Activated CD4-positive, alpha-beta T cell treated with anti-CD3 and anti-CD28 coated beads for 36 hours (primary cell): ENCODE measurements around the gene EEF2. TPM values are rescaled to one million over a fixed set of nuclear protein-coding genes. Genes with fewer than 3 reads are reported as not detected.
A peak's percentile ranks its signal among the peaks of the same experiment; 100 is the strongest.
"Not testable (repeated sequence)": the region's sequence is repeated elsewhere in the genome, so short reads cannot be mapped to it uniquely, and the experiment has no call there.

Experiments used
- ATAC-seq: fragments of 200-7000 bp; cut with Tn5 transposase; one replicate; pipeline ENCODE4 v1.10.0; 2021; ENCODE audit warnings: mild to moderate bottlenecking, moderate library complexity
- CTCF ChIA-PET: fragments of 350-600 bp; sonication (Branson Sonifier 250); formaldehyde crosslinking; loops from one replicate; lab custom pipeline; 2021; ENCODE audit warnings: antibody characterized with exemption; lab: Charles Lee
- POLR2A ChIA-PET: fragments of 350-600 bp; sonication (Branson Sonifier 250); formaldehyde crosslinking; loops from one replicate; lab custom pipeline; 2021; ENCODE audit warnings: antibody characterized with exemption, inconsistent platforms; lab: Charles Lee
- DNase-seq: peaks from one replicate; pipeline ENCODE4 v3.0.0-alpha.2; 2020
- H3K27ac Mint-ChIP-seq: one replicate; pipeline ENCODE4 v1.8.0; 2021; ENCODE audit warnings: mixed read lengths
- H3K27me3 Mint-ChIP-seq: one replicate; pipeline ENCODE4 v1.8.0; 2021; ENCODE audit warnings: mixed read lengths
- H3K36me3 Mint-ChIP-seq: one replicate; pipeline ENCODE4 v1.8.0; 2021; ENCODE audit warnings: low read depth, mixed read lengths
- H3K4me1 Mint-ChIP-seq: one replicate; pipeline ENCODE4 v1.8.0; 2021; ENCODE audit warnings: mixed read lengths
- H3K4me3 Mint-ChIP-seq: one replicate; pipeline ENCODE4 v1.8.0; 2021; ENCODE audit warnings: mild to moderate bottlenecking, moderate library complexity, mixed read lengths
- H3K9me3 Mint-ChIP-seq: one replicate; pipeline ENCODE4 v1.8.0; 2021; ENCODE audit warnings: low read depth, mixed read lengths
- intact Hi-C, 2 experiments: fragments of 100-400 bp; cut with DNase I in 1 of 2; cut with micrococcal nuclease in 1 of 2; formaldehyde crosslinking; loops; one replicate each; pipeline versions ENCODE4 v1.14.2 to v1.15.1; 2022 to 2024; cut with DNase I, micrococcal nuclease
- total RNA-seq, 2 experiments: library from RNA; stranded (reverse); gene quantifications; one replicate each; pipeline ENCODE4 v1.2.3, GENCODE V29; 2021

EEF2 gene
- total RNA-seq, 2 experiments from 2014 or later, result 3,116 to 3,255 TPM

- CTCF ChIA-PET, H3K4me3 Mint-ChIP-seq, H3K27me3 Mint-ChIP-seq, H3K9me3 Mint-ChIP-seq, H3K4me1 Mint-ChIP-seq, intact Hi-C loops, ATAC-seq, H3K27ac Mint-ChIP-seq, POLR2A ChIA-PET, H3K36me3 Mint-ChIP-seq, DNase-seq: not testable (repeated sequence)
Measured at GRCh38 chr19:3998667-3999412, 13.6 kb upstream of the EEF2 start.

- Mint-ChIP-seq H3K4me1 (peaks cover 3% of the 10 kb centered on the region), H3K27me3 (no peaks in the 10 kb centered on the region), H3K36me3 (no peaks in the 10 kb centered on the region), H3K9me3 (no peaks in the 10 kb centered on the region), H3K27ac (no peak overlapping the region), H3K4me3 (no peak overlapping the region)
- intact Hi-C loops, result no loop called here
- POLR2A ChIA-PET, result no interaction called here
- DNase-seq (no peak), ATAC-seq (no peak)
- CTCF ChIA-PET, result interaction anchor here (0.8 to 1.3 kb wide), 2 partner anchors 12 to 177 kb away, joined by 3 read pairs; partner anchors contain the start of gene PIAS4
Measured at GRCh38 chr19:3995607-3996006, 10.3 kb upstream of the EEF2 start.

GRCh38 chr19:3990815-3991117, 5.5 kb upstream of the EEF2 start:
- H3K4me3 Mint-ChIP-seq, result peak overlapping the region; percentile 11
- POLR2A ChIA-PET, result interaction anchor here (0.5 to 0.6 kb wide), 2 partner anchors 13 to 31 kb away, joined by 3 to 8 read pairs; no protein-coding TSS in a partner anchor
- intact Hi-C loops, result loop anchor here (1.0 to 5.0 kb wide), 8 partner anchors 17 to 482 kb away; partner anchors contain the start of genes PIAS4 (in 2 of the 2), ANKRD24 (in 1 of the 2), HDGFL2 (in 1 of the 2) and MAP2K2 (in 1 of the 2)
- peaks cover 24% of the 10 kb centered on the region for H3K4me1 Mint-ChIP-seq
- H3K27me3 Mint-ChIP-seq, result no peaks in the 10 kb centered on the region
- H3K27ac Mint-ChIP-seq, result peak overlapping the region; percentile 73
- CTCF ChIA-PET, result interaction anchor here (1.3 to 1.5 kb wide), 4 partner anchors 10 to 113 kb away, joined by 3 to 5 read pairs (median 4); no protein-coding TSS in a partner anchor
- DNase-seq, result no peak
- ATAC-seq, result no peak
- H3K9me3 Mint-ChIP-seq, result no peaks in the 10 kb centered on the region
- H3K36me3 Mint-ChIP-seq, result no peaks in the 10 kb centered on the region

GRCh38 chr19:3987619-3988371, 2.5 kb upstream of the EEF2 start:
- Mint-ChIP-seq H3K4me1 (peaks cover 43% of the 10 kb centered on the region), H3K27me3 (no peaks in the 10 kb centered on the region), H3K36me3 (peaks cover 26% of the 10 kb centered on the region), H3K9me3 (no peaks in the 10 kb centered on the region), H3K4me3 (peak overlapping the region; percentile 87), H3K27ac (peak overlapping the region; percentile 80)
- peak; percentile 94 for DNase-seq
- intact Hi-C loops, result loop anchor here (1.0 to 10.0 kb wide), 8 partner anchors 17 to 1697 kb away; partner anchors contain the start of genes DAPK3 (in 1 of the 2), DPP9 (in 1 of the 2), HMG20B (in 1 of the 2) and HSD11B1L (in 1 of the 2)
- ATAC-seq, result peak; percentile 42
- ChIA-PET POLR2A (interaction anchor here (0.7 to 1.5 kb wide), 8 partner anchors 8 to 1716 kb away, joined by 3 to 9 read pairs (median 5); partner anchors contain the start of genes DAPK3, EBI3 and PIAS4), CTCF (interaction anchor here (0.5 to 2.0 kb wide), 18 partner anchors 9 to 484 kb away, joined by 3 to 12 read pairs (median 4); partner anchors contain the start of genes EBI3, MRPL54 and PIAS4)

- intact Hi-C loops, result loop anchor here (1.0 to 10.0 kb wide), 11 partner anchors 16 to 1698 kb away; partner anchors contain the start of genes DAPK3 (in 1 of the 2), DPP9 (in 1 of the 2), HMG20B (in 1 of the 2) and HSD11B1L (in 1 of the 2)
- Mint-ChIP-seq H3K36me3 (peaks cover 39% of the 10 kb centered on the region), H3K4me1 (peaks cover 52% of the 10 kb centered on the region), H3K27ac (peak overlapping the region; percentile 94), H3K27me3 (no peaks in the 10 kb centered on the region), H3K9me3 (no peaks in the 10 kb centered on the region), H3K4me3 (peak overlapping the region; percentile 87)
- DNase-seq (peak; percentile 80), ATAC-seq (peak; percentile 44)
- ChIA-PET CTCF (interaction anchor here (0.9 to 1.7 kb wide), 9 partner anchors 11 to 216 kb away, joined by 3 to 11 read pairs (median 5); partner anchors contain the start of gene DAPK3), POLR2A (interaction anchor here (1.5 kb wide), 1 partner anchor 21 kb away, joined by 6 read pairs; the partner anchor contains the start of gene PIAS4)
Measured at GRCh38 chr19:3986260-3987041, 1.2 kb upstream of the EEF2 start.

GRCh38 chr19:3985643-3986259, 488 bp upstream of the EEF2 start:
- Mint-ChIP-seq H3K4me1 (peaks cover 55% of the 10 kb centered on the region), H3K9me3 (no peaks in the 10 kb centered on the region), H3K27me3 (no peaks in the 10 kb centered on the region), H3K36me3 (peaks cover 45% of the 10 kb centered on the region), H3K4me3 (peak overlapping the region; percentile 87), H3K27ac (peak overlapping the region; percentile 94)
- ATAC-seq, result no peak
- intact Hi-C loops, result loop anchor here (1.0 to 10.0 kb wide), 19 partner anchors 14 to 1699 kb away; partner anchors contain the start of genes DAPK3 (in 2 of the 2), ZBTB7A (in 2 of the 2), ANKRD24 (in 1 of the 2) and APBA3 (in 1 of the 2)
- DNase-seq, result no peak
- POLR2A ChIA-PET, result interaction anchor here (0.6 to 2.8 kb wide), 9 partner anchors 10 to 491 kb away, joined by 3 to 30 read pairs (median 3); partner anchors contain the start of genes DAPK3 and PIAS4
- CTCF ChIA-PET, result interaction anchor here (0.6 to 1.7 kb wide), 11 partner anchors 10 to 359 kb away, joined by 3 to 11 read pairs (median 5); partner anchors contain the start of gene DAPK3

GRCh38 chr19:3984584-3984907, 717 bp downstream of the EEF2 start:
- ATAC-seq (no peak), DNase-seq (no peak)
- Mint-ChIP-seq H3K27me3 (no peaks in the 10 kb centered on the region), H3K4me3 (peak overlapping the region; percentile 87), H3K27ac (peak overlapping the region; percentile 94), H3K36me3 (peaks cover 54% of the 10 kb centered on the region), H3K9me3 (no peaks in the 10 kb centered on the region), H3K4me1 (peaks cover 54% of the 10 kb centered on the region)
- ChIA-PET CTCF (no interaction called here), POLR2A (interaction anchor here (1.0 to 2.8 kb wide), 3 partner anchors 9 to 23 kb away, joined by 3 to 30 read pairs (median 25); partner anchors contain the start of genes DAPK3 and PIAS4)
- intact Hi-C loops, result loop anchor here in 1 of 2 experiments (2.0 to 10.0 kb wide), 2 partner anchors 358 to 1700 kb away; partner anchors contain the start of genes CACTIN, HSD11B1L and MICOS13

- ChIA-PET CTCF (interaction anchor here (0.6 kb wide), 1 partner anchor 22 kb away, joined by 3 read pairs; no protein-coding TSS in a partner anchor), POLR2A (interaction anchor here (1.0 to 2.8 kb wide), 3 partner anchors 8 to 23 kb away, joined by 3 to 30 read pairs (median 25); partner anchors contain the start of genes DAPK3 and PIAS4)
- peaks cover 59% of the 10 kb centered on the region for H3K36me3 Mint-ChIP-seq
- peak overlapping the region; percentile 87 for H3K4me3 Mint-ChIP-seq
- DNase-seq, result peak; percentile 53
- peaks cover 59% of the 10 kb centered on the region for H3K4me1 Mint-ChIP-seq
- no peaks in the 10 kb centered on the region for H3K9me3 Mint-ChIP-seq
- H3K27ac Mint-ChIP-seq, result peak overlapping the region; percentile 94
- ATAC-seq, result no peak
- intact Hi-C loops, result loop anchor here in 1 of 2 experiments (2.0 to 10.0 kb wide), 3 partner anchors 357 to 1701 kb away; partner anchors contain the start of genes CACTIN, CHAF1A, HSD11B1L and MICOS13
- H3K27me3 Mint-ChIP-seq, result no peaks in the 10 kb centered on the region
Measured at GRCh38 chr19:3983936-3984583, 1.2 kb downstream of the EEF2 start.

- H3K27me3 Mint-ChIP-seq, result no peaks in the 10 kb centered on the region
- intact Hi-C loops, result loop anchor here in 1 of 2 experiments (2.0 to 10.0 kb wide), 2 partner anchors 419 to 1701 kb away; partner anchors contain the start of genes CHAF1A, HSD11B1L and MICOS13
- no peaks in the 10 kb centered on the region for H3K9me3 Mint-ChIP-seq
- peaks cover 62% of the 10 kb centered on the region for H3K36me3 Mint-ChIP-seq
- ATAC-seq (no peak), DNase-seq (no peak)
- CTCF ChIA-PET, result interaction anchor here (0.6 kb wide), 1 partner anchor 23 kb away, joined by 3 read pairs; no protein-coding TSS in a partner anchor
- POLR2A ChIA-PET, result interaction anchor here (1.0 to 2.8 kb wide), 3 partner anchors 8 to 24 kb away, joined by 3 to 30 read pairs (median 25); partner anchors contain the start of genes DAPK3 and PIAS4
- peak overlapping the region; percentile 87 for H3K4me3 Mint-ChIP-seq
- H3K27ac Mint-ChIP-seq, result peak overlapping the region; percentile 94
- peaks cover 62% of the 10 kb centered on the region for H3K4me1 Mint-ChIP-seq
Measured at GRCh38 chr19:3983542-3983914, 1.7 kb downstream of the EEF2 start.
